Inferior parietal cortex (tissue), 1 donor: ENCODE results near the gene OR10G6.
"Not testable (repeated sequence)": the region's sequence is repeated elsewhere in the genome, so short reads cannot be mapped to it uniquely, and the experiment has no call there.

Experiments used
- DNase-seq: peaks from one replicate; pipeline ENCODE4 v3.0.0-alpha.2; 2016; ENCODE audit errors: extremely low spot score

Gene OR10G6, protein sequence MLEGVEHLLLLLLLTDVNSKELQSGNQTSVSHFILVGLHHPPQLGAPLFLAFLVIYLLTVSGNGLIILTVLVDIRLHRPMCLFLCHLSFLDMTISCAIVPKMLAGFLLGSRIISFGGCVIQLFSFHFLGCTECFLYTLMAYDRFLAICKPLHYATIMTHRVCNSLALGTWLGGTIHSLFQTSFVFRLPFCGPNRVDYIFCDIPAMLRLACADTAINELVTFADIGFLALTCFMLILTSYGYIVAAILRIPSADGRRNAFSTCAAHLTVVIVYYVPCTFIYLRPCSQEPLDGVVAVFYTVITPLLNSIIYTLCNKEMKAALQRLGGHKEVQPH

DNA sequence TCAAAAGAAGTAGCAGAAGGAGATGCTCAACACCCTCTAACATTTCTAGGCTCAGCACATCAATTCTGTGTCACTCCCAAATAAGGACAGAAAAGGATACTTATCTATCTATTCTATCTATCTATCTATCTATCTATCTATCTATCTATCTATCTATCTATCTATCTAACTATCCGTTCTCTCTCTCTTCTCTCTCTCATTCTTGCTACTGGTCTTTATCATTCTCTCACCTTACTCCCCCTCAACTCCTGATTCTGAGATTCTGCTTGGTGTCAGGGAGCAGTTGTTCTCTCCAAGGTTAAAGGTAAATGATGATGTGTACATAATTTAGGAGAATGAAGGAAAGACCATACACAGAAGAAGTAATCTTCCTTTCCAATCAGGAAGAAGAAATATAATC, at the start of gene OR10G6:
OR10G6 (minus strand) TSS at position 43 of the 400 bp plus-strand sequence; CDS start at position 43, 0 bp downstream.
- no peak for DNase-seq

DNA sequence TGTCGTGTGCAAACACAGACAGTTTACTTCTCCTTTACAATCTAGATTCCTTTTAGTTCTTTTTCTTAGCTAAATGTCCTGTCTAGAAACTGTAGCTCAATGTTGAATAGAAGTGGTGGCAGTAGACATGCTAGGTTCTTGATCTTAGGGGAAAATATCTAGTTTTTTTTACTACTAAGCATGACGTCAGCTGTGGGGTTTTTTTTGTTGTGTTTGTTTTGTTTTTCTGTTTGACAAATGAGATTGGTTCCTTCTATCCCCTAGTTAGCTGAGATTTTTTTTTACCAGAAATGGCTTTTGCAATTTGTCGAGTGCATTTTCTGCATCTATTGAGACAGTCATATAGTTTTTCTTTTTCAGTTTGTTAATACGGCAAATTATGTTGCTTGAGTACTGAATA, 48.5 kb upstream of the OR10G6 start:
- DNase-seq, result no peak

DNA sequence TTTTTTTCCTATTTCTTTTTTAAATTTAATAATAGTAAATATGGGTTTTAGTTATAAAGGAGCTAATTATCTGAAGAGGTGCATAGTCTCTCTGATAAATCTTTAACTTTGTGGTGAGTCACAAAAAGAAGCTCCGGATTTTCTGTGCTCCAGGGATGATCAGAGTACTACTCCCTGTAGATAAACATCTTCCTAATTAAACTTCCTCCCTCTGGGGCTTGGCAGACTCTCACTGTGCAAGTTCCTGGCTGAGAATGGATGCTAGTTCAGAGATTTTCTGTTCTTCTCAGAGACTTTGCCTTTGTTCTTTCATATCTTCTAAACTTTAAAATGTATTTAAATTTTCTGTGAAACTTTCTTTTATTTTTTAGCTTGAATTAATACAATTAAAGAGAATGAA, 46.3 kb upstream of the OR10G6 start, which contains the start of gene OR10G7:
OR10G7 (minus strand) TSS at position 72 of the 400 bp plus-strand sequence. CDS start 2,324 bp downstream, outside the sequence.
- DNase-seq, result no peak

DNA sequence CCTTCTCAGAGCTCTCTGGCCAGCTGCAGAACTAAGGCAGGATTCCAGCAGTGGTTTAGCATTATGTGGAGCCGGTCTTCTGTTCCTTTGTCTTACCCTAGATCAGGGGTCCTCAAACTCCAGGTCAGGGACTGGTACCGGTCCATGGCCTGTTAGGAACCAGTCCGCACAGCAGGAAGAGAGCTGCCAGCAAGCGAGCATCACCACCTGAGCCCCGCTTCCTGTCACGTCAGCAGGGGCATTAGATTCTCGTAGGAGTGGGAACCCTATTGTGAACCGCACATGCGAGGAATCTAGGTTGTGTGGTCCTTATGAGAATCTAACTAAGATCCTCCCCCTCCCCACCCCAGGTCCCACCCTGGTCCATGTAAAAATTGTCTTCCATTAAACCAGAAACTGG, 44.6 kb upstream of the OR10G6 start:
- DNase-seq, result no peak

DNA sequence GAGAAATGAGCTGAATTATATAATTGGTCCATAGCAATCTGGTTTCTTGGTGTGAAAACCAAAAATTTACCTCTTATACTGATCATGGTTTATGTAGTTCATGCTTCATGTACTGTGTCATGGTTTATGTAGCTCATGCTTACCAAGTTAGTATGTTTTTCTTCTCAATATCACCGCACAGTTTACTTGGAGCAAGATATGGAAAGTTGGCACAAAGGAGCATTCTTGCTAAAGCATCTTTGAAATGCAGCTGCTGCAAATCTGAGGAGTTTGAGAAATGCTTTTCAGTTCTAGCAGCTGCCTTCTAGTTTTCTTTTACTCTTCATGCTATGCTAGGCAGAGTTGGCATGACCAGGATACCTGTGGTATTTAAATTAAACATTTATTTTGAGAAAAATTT, 41.7 kb upstream of the OR10G6 start:
- no peak for DNase-seq

DNA sequence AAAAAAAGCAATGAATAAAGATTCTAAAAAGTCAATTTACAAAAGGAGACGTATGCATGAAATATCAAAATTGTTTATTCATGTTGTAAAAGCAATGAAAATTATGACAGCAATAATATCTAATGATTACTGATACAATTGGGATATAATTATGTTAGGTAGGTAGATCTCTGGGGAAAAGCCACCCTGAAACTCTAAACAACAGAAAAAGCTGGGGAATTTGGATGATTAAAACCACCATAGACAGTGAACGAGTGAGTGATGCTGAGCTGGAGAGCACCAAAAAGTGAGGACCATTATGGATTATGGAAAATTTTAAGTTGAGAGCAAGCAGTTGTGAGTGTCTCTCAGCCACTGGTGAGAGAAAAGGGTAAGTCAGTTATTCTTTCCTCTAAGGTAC, 31.5 kb upstream of the OR10G6 start, which contains the start of gene OR10G8:
OR10G8 (plus strand) TSS at position 301 of the 400 bp plus-strand sequence. CDS start 2,825 bp downstream, outside the sequence.
- DNase-seq, result no peak

DNA sequence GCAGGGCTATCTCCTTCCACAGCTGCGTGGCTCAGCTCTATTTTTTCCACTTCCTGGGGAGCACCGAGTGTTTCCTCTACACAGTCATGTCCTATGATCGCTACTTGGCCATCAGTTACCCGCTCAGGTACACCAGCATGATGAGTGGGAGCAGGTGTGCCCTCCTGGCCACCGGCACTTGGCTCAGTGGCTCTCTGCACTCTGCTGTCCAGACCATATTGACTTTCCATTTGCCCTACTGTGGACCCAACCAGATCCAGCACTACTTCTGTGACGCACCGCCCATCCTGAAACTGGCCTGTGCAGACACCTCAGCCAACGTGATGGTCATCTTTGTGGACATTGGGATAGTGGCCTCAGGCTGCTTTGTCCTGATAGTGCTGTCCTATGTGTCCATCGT, 20.9 kb upstream of the OR10G6 start:
- not testable (repeated sequence) for DNase-seq

DNA sequence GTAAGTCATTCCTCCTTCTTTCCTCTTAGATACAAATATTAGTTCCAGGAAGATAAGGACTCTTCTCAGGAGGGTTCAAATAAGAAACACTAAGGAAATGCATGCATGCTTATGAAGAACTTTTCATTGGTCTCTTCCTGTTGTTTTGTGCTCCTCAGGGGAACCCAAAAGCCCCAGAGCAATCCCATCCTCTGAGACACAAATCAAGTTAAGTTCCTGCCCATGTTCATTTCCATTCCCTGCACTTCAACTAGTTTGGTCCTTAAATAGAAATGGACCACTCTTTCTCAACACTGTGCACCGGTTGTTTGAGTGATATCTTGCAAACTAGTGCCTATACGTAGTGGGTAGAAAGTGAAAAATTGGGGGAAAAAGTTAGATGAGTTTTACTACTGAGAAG, 17.7 kb upstream of the OR10G6 start, which contains the start of gene OR10G4:
OR10G4 (plus strand) TSS at position 301 of the 400 bp plus-strand sequence. CDS start 2,578 bp downstream, outside the sequence.
- no peak for DNase-seq

DNA sequence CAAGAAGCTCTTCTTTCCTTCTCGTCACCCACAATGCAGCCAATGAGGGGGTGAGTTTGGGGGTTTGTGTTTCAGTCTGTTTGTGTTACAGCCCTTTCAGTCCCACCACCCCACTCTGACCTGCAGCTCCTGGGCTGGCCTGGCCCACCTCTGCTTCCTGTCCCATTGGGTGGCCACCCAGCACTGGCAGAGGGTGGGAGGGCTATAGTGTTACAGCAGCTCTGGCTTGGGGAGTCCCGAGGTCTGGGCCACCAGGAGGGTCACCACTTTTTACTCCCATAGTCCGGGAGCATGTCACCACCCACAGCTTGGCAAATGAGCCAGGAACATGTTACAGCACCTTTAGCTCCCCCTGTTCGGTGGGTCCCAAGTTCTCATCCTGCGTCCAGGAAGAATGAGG, 15.7 kb downstream of the OR10G6 start:
- no peak for DNase-seq

DNA sequence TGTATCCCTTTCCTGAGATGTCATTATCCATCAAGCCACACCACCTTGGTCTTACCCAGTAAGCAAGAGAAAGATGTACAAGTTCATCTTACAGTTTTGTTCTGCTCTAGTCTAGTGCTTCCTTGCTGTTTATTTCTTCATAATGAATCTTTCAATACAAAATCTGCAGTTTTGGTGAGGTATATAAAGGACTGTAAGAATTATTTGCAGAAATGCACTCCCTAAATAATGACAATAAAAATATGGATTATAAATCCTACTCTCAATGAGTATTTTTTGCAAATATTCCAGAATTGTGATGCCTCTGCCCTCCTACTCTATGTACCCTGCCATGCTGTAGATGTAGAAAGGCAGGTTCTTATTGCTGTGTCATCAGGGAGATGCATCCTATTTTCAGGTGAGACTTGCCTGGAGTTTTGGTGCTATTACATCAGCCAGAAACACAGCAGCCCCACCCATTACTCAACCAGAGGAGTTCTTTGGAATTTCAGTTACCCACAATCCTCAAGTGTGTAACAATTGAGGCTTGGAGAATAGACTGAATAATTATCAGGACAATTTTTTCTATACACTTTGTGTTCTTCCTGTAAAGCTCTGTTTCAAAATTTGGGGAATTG, 17.1 kb downstream of the OR10G6 start, which contains the start of gene OR10S1:
OR10S1 (minus strand) TSS at position 51 of the 617 bp plus-strand sequence. CDS start 117 bp downstream, outside the sequence.
- DNase-seq, result no peak

DNA sequence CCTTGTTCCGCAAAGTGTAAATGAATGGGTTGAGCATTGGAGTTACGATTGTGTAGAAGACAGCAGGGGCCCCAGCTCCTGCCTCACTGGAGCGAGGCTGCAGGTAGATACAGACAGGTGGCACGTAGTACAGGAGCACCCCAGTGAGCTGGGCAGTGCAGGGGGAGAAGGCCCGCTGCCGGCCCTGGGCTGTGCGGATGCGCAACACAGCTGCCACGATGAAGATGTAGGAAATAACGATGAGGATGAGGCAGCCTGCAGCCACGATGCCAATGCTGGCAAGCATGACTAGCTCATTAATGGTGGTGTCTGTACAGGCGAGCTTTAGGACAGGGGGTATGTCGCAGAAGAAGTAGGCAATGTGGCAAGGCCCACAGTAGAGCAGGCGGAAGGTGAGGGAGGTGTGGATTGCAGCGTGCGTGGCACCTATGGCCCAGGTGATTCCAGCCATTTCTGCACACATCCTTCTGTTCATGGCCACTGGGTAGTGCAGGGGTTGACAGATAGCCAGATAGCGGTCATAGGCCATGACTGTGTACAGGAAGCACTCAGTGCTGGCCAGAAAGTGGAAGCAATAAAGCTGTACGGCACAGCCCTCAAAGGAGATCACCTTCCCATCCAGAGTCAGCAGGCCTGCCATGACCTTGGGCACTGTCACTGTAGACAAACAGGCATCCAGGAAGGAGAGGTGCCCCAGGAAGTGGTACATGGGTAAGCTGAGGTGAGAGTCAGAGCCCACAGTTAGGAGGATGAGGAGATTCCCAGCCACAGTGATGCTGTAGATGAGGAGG, 18.0 kb downstream of the OR10G6 start:
- no peak for DNase-seq

DNA sequence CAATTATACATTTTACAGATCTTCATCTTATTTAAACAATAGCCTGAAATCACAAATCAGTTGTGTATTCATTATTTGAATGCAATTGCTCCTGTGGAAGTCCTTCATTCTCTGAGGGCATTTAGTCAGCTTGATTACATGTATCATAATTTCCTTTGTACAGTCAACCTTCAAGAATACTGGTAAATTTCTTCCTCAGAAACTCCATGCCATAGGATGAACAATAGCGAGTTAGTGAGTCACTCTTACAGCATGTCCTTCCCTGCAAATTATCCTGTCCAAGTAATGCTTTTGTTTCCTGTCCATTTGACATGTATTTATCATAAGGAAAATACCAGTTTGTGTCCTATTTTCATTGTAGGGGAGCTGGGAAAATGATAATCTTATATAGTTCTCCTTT, 21.1 kb downstream of the OR10G6 start:
- DNase-seq, result no peak

DNA sequence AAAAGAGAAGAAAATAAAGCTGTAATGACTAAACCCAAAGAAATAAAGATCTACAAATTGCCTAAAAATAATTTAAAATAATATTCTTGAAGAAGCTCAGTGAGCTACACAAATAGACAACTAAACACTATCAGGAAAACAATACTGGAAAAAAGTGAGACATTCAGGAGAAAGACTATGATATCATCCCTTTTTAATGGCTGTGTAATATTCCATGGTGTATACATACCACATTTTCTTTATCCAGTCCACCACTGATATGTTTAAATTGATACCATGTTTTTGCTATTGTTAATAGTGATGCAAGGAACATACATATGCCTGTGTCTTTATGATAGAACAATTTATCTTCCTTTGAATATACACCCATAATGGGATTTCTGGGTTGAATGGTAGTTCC, 38.2 kb downstream of the OR10G6 start:
- no peak for DNase-seq

DNA sequence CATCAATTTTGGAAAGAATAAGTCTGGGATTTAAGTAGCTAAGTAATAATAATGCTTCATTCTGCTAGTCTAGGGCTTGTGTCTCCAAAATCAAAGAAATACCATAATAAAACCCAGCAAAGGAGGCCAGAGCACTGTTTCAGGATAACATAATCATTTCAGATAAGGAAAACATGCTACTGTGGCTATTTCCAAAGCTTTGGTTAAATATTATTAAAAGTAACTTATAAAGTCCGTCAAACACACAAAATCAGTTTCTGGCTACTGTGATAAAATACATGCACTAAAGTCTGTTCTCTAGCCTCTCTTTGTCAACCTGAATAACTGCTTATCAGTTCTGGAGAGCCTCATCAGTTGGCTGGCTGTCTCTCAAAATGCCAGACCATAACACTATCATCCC, 49.8 kb downstream of the OR10G6 start:
- DNase-seq, result no peak
